HG03108 (cell line): ENCODE measurements around the gene RAP1GAP2.
"Not testable (repeated sequence)": the region's sequence is repeated elsewhere in the genome, so short reads cannot be mapped to it uniquely, and the experiment has no call there.

Experiments
- ATAC-seq: cut with Tn5 transposase; IDR thresholded peaks from one replicate; pipeline ENCODE4 v1.9.1; 2021; ENCODE audit warnings: moderate library complexity; ENCODE audit not compliant: unreplicated experiment

RAP1GAP2 gene

DNA sequence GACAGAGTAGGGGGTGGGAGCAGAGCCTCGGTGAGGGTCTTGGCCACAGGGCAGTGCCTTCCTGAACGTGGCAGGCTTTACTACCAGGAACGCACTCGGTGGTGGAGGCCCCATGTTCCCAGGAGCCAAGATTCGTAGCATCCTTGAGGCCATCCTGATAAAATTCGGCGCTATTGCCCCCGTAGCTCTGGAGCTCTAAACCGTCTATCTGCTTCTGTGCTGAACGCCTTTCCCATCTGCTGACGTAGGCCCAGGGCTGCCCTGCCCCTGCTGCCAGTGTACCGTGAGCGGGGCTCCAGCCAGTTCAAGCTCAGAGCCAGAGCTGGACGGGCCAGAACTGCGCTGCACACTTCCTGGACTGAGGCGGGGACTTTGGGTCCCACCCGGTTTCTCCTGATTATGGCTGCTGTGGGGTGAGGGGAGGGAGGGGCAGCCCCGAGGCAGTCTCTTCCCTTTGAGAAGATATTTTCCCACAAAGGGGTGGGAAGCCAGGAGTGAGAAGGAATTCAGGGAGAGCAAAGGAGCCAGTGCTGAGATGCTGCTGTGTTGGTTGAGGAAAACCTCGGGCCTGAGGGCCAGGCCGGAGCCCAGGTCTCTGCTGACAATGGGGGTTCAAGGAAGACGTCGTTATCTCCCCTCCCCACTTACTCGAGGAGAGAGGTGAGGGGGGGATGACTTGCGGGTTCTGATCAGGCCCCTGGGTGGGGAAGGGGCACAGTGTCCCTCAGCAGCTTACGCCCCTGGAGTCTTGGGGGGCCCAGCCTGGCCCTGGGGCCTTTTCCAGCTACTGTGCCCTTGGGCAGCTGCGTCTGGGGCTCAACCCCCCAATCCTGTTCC lies 237.7 kb downstream of the RAP1GAP2 start:
- no peak for ATAC-seq

- no peak for ATAC-seq
Measured at GRCh38 chr17:3034578-3034920, 238.3 kb downstream of the RAP1GAP2 start.

GRCh38 chr17:3035256-3035967 lies 239.2 kb downstream of the RAP1GAP2 start:
- no peak for ATAC-seq

DNA sequence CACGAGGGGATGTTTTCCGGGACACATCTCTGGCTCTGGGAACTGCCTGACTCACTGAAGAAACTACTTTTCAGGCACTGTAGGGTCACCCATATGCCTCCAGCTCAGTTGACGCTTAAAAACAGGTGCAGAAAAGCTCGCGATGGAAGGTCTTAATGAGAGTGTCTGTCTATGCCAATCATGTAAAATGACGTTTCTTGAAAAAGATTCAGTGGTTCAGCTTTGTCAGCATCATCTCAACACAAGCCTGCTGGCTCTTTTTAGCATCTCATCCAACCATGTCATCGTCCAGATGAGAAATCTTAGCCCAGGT lies 239.7 kb downstream of the RAP1GAP2 start:
- ATAC-seq = no peak

GRCh38 chr17:3036800-3037199 lies 240.6 kb downstream of the RAP1GAP2 start:
- ATAC-seq = no peak

DNA sequence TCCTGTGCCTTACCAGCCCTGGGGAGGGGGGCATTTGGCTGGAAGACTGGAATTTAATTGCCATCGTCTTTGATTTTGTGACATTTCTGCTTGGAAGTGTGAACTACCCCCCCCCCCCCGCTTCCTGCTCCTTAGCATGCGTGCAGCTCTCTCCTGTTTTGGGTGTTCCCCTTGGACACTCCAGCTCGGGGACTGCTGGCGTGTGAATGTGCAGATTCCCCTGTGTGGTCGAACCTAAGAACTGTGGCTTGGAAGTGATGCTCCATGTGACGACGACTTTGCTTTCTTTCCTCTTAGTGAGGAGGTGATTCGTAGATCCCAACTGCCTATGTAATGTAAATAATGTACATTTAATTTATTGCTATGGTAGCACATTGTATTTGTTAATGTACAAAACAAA lies 241.0 kb downstream of the RAP1GAP2 start:
- no peak for ATAC-seq

- ATAC-seq = no peak
Measured at GRCh38 chr17:3038941-3039340, 242.7 kb downstream of the RAP1GAP2 start.

GRCh38 chr17:3039736-3040135 lies 243.5 kb downstream of the RAP1GAP2 start:
- ATAC-seq = no peak

- ATAC-seq = no peak
Measured at GRCh38 chr17:3040882-3041281, 244.6 kb downstream of the RAP1GAP2 start.

- ATAC-seq = no peak
Measured at GRCh38 chr17:3043737-3044365, 247.6 kb downstream of the RAP1GAP2 start.

- ATAC-seq = no peak
Measured at GRCh38 chr17:3046753-3047152, 250.5 kb downstream of the RAP1GAP2 start.

DNA sequence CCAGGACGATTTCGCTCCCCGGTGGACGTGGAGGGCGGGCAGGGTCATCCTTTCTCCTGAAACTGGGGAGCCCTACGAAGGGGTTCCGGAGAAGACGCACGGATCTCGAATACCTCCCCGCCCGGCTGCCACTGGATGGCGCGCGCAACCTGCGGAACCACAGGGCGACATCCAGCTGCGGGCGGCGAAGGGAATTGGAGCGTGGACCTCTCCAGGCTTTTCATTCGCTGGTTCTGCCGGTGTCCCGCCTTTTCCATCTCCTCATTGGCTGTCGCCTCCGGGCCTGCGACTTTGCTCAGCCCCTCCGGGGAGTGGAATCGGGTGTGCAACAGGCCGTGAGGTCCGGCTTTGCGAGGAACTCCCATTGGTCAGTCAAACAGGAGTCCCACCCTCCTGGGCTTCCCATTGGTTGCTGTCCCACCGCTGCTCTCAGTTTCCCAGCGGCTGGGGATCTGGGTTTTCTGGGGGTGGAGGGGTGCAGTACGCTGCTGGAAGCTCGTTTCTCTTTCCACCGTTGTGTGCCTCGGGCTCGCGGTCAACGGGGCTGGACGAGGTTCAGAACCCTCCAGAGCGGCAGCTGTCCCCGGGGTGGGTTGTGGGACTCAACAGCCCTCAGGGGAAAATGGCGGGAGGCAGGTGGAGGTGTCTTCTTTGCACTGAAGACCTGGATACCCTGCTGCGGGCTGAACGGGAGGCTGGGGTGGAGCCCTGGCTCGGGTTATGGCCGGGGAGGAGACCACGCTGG lies 252.7 kb downstream of the RAP1GAP2 start:
- ATAC-seq = peak; percentile 90

DNA sequence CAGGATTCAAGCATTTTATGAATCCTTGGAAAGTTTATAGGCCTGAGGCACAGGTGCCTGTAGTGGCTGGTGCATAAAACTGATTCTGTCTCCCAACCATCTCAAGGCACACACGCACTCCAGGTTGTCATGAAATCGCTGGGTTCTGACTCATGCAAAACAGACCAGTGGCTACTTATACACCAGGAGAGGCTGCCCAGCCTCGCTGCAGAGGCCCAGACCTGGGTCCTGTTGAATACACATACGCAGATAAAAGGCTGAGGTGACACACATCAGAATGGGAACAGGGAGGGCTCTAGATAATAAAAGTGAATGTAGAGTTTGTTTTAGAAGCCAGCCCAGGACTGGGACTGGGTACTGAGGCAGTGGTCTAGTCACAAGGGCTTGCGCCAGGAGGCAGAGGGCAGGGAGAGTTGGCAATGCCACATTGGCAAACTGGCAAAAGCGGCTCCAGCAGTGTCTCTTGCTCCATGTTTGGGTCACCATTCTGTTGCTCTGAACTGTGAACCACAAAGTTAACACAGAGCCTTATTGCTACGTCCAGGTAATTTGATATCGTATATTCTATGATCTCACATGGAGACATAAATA lies 253.6 kb downstream of the RAP1GAP2 start:
- ATAC-seq = no peak

GRCh38 chr17:3054868-3055267 lies 258.6 kb downstream of the RAP1GAP2 start:
- ATAC-seq = not testable (repeated sequence)

- not testable (repeated sequence) for ATAC-seq
Measured at GRCh38 chr17:3062824-3063377, 266.7 kb downstream of the RAP1GAP2 start.

DNA sequence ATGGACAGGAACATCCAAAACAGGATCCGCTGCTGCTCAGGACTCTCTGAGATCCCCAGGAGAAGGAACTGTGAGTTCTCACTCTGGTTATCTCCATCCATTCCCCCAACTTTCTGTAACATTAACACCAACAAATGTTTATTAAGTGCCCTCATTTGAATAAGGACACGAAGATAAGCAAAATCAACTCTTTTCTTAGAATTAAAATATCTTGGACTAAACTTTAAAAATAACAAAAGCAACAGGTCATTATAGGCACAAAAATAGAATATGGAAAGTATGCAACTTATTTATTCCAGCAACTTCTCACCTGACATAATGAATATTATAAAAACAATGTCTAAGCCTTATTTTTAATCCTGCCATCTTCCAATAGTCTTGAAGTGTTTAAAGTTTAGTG lies 267.3 kb downstream of the RAP1GAP2 start, which contains the start of gene OR1D5:
TSS of gene OR1D5 (minus strand) at position 101 of the 400 bp plus-strand sequence. CDS start at position 101, 0 bp downstream.
- not testable (repeated sequence) for ATAC-seq

DNA sequence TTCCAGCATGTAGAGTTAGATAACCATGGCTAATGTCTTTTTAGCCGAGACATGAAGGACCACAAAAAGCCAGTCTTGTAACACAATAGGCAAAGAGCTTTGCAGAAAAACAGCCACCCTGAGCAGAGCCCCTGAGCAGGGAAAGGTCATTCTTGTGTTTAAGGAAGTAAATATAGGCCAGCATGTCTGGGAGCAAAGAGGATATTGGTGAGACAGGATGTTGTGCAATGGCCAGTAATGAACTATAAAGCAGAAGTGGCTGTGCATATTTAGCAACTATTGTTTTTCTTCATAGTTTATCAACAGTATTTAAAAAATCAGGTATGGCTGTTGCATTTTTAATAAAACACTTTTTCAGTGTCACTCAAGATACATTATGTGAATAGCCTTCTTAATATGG lies 269.0 kb downstream of the RAP1GAP2 start:
- not testable (repeated sequence) for ATAC-seq

DNA sequence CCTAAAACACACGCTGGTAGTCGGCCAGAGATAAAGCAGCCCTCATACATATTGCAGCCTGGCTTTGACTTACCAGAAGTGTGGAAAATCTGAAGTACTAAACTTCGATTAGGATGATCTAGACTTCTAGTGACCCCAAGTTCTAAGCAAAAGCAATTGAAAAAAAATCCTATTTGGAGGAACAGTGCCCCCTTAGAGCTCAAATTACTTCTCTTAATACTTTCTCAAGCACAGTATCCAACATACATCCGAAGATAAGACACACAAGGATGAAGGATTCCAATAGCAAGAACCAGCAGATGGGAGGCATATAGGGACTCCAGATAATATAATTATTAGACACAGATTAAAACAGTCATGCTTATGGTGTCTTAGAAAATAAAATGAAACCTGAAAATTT lies 277.6 kb downstream of the RAP1GAP2 start:
- not testable (repeated sequence) for ATAC-seq
